ENCODE data around the gene PLEKHG4.

The PLEKHG4 gene

GRCh38 chr16:67279296-67280089, at the start of gene PLEKHG4:
Gene PLEKHG4, plus strand, starts transcription at chr16:67279532. Its CDS starts 513 bp downstream, at chr16:67280045.
- TF ChIP-seq, protein P1, sequence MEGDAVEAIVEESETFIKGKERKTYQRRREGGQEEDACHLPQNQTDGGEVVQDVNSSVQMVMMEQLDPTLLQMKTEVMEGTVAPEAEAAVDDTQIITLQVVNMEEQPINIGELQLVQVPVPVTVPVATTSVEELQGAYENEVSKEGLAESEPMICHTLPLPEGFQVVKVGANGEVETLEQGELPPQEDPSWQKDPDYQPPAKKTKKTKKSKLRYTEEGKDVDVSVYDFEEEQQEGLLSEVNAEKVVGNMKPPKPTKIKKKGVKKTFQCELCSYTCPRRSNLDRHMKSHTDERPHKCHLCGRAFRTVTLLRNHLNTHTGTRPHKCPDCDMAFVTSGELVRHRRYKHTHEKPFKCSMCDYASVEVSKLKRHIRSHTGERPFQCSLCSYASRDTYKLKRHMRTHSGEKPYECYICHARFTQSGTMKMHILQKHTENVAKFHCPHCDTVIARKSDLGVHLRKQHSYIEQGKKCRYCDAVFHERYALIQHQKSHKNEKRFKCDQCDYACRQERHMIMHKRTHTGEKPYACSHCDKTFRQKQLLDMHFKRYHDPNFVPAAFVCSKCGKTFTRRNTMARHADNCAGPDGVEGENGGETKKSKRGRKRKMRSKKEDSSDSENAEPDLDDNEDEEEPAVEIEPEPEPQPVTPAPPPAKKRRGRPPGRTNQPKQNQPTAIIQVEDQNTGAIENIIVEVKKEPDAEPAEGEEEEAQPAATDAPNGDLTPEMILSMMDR (conservative IDR thresholded peaks at IDR 0.05; ENCODE audit: low read length): peak; percentile 36; the same call in 1 of the 2 replicates
- peak; percentile 71 for DNase-seq (ENCODE audit: low read depth)

GRCh38 chr16:67229906-67230808, 49.2 kb upstream of the PLEKHG4 start:
- DNase-seq (ENCODE audit: low read depth): no peak
- TF ChIP-seq, protein P1 (conservative IDR thresholded peaks at IDR 0.05; ENCODE audit: low read length): no peak
- H3K4me3 ChIP-seq (ENCODE audit: low read length): no peak overlapping the region

More at GRCh38 chr16:67279296-67280089, at the start of gene PLEKHG4:
- H3K4me3 ChIP-seq (ENCODE audit: low read length): peak within 1 kb of the TSS; percentile 76

- TF ChIP-seq, protein P1 (conservative IDR thresholded peaks at IDR 0.05; ENCODE audit: low read length): no peak
- DNase-seq (ENCODE audit: low read depth): no peak
- H3K4me3 ChIP-seq (ENCODE audit: low read length): no peak overlapping the region
These were observed 48.3 kb upstream of the PLEKHG4 start for GRCh38 chr16:67230809-67231660.

DNA sequence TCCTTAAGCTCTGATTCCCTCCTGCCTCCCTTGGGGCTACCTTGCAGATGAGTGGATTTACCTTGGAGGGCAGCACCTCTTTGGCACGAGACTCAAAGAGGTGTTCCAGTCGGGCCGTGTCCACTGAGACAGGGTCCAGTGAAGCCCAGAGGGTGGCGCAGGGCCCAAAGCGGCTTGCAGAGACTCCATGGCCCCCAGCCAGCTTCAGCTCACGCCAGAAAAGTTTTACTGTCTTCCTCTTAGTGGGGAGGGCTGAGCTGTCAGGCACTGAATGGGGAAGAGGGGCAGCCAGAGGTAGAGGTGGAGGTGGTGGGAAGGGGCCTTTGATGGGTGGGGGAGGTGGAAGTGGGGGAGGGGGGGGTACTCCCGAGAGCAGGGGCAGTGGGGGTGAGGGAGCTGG, 45.7 kb upstream of the PLEKHG4 start:
- TF ChIP-seq, protein P1 (conservative IDR thresholded peaks at IDR 0.05; ENCODE audit: low read length): no peak
- no peak for DNase-seq (ENCODE audit: low read depth)
- no peak overlapping the region for H3K4me3 ChIP-seq (ENCODE audit: low read length)

GRCh38 chr16:67234180-67234597, 45.1 kb upstream of the PLEKHG4 start:
- DNase-seq (ENCODE audit: low read depth): no peak
- no peak overlapping the region for H3K4me3 ChIP-seq (ENCODE audit: low read length)
- TF ChIP-seq, protein P1 (conservative IDR thresholded peaks at IDR 0.05; ENCODE audit: low read length): no peak

GRCh38 chr16:67235816-67236562, 43.3 kb upstream of the PLEKHG4 start:
- H3K4me3 ChIP-seq (ENCODE audit: low read length): no peak overlapping the region
- no peak for DNase-seq (ENCODE audit: low read depth)
- TF ChIP-seq, protein P1 (conservative IDR thresholded peaks at IDR 0.05; ENCODE audit: low read length): no peak

Measured in AG10803 (cell line).